CD4-positive, CD25-positive, alpha-beta regulatory T cell (primary cell): Measurements from ENCODE around the gene TPCN1. TPM values are rescaled to one million over a fixed set of nuclear protein-coding genes. Genes with fewer than 3 reads are reported as not detected.

Experiments
- ATAC-seq, 2 donors: fragments of 150-1000 bp; cut with Tn5 transposase; one replicate each; pipeline ENCODE4 v1.10.0; 2021; ENCODE audit warnings: low read depth in 2 of 2, moderate number of reproducible peaks in 2 of 2, moderate library complexity in 1 of 2
- DNase-seq, 3 donors: peaks; one replicate each; pipeline versions ENCODE4 v3.0.0 to v3.0.0-alpha.2; 2012 to 2022; ENCODE audit warnings: mixed read lengths in 1 of 3
- H3K27ac ChIP-seq: one replicate; pipeline ENCODE4 v1.7.0; 2013; ENCODE audit warnings: mild to moderate bottlenecking, low read length; ENCODE audit not compliant: insufficient read depth, poor library complexity, severe bottlenecking
- H3K27me3 ChIP-seq: one replicate; pipeline ENCODE4 v1.7.0; 2013; ENCODE audit warnings: low read length; ENCODE audit not compliant: control insufficient read depth, insufficient read depth
- H3K36me3 ChIP-seq: one replicate; pipeline ENCODE4 v1.7.0; 2013; ENCODE audit warnings: mild to moderate bottlenecking, low read length, moderate library complexity; ENCODE audit not compliant: control insufficient read depth, insufficient read depth
- H3K4me1 ChIP-seq: 2 replicates; pipeline ENCODE4 v1.7.0; 2013; ENCODE audit warnings: mild to moderate bottlenecking, low read length; ENCODE audit not compliant: insufficient read depth, control insufficient read depth, poor library complexity, severe bottlenecking
- H3K4me3 ChIP-seq: one replicate; pipeline ENCODE4 v1.7.0; 2013; ENCODE audit warnings: low read depth, mild to moderate bottlenecking, low read length, moderate library complexity
- H3K9me3 ChIP-seq, 2 experiments: 1 replicate in 1 of 2; 2 replicates in 1 of 2; pipeline ENCODE4 v1.7.0; 2013; ENCODE audit warnings: low read length in 2 of 2, mild to moderate bottlenecking in 1 of 2, moderate library complexity in 1 of 2; ENCODE audit not compliant: control insufficient read depth in 2 of 2
- H3K27ac Mint-ChIP-seq, 3 donors: one replicate each; pipeline ENCODE4 v1.8.0; 2020 to 2022; ENCODE audit warnings: mild to moderate bottlenecking in 3 of 3, mixed read lengths in 3 of 3, moderate library complexity in 2 of 3
- H3K27me3 Mint-ChIP-seq: one replicate; pipeline ENCODE4 v1.8.0; 2022; ENCODE audit warnings: mild to moderate bottlenecking, mixed read lengths
- H3K36me3 Mint-ChIP-seq: one replicate; pipeline ENCODE4 v1.8.0; 2020; ENCODE audit warnings: mixed read lengths
- H3K4me1 Mint-ChIP-seq, 4 donors: one replicate each; pipeline ENCODE4 v1.8.0; 2020 to 2022; ENCODE audit warnings: mixed read lengths in 4 of 4, mild to moderate bottlenecking in 1 of 4
- H3K4me3 Mint-ChIP-seq, 4 donors: one replicate each; pipeline ENCODE4 v1.8.0; 2020 to 2022; ENCODE audit warnings: mild to moderate bottlenecking in 4 of 4, mixed read lengths in 4 of 4, moderate library complexity in 3 of 4
- H3K9me3 Mint-ChIP-seq, 7 donors: one replicate each; pipeline ENCODE4 v1.8.0; 2020 to 2022; ENCODE audit warnings: mixed read lengths in 7 of 7, mild to moderate bottlenecking in 3 of 7, moderate library complexity in 2 of 7
- polyA plus RNA-seq, 4 donors: library from polyadenylated mRNA; unstranded; fragments of 300-500 nt; fragmentation: Illumina TruSeq; gene quantifications; one replicate each; pipeline ENCODE4 v1.2.3, GENCODE V29; 2021
- total RNA-seq: library from RNA; stranded (reverse); gene quantifications from one replicate; pipeline ENCODE4 v1.2.3, GENCODE V29; 2022

The TPCN1 gene
- total and polyA plus RNA-seq, 5 donors from 2014 or later, result 5.2 to 44.9 (median 8.4) TPM

DNA sequence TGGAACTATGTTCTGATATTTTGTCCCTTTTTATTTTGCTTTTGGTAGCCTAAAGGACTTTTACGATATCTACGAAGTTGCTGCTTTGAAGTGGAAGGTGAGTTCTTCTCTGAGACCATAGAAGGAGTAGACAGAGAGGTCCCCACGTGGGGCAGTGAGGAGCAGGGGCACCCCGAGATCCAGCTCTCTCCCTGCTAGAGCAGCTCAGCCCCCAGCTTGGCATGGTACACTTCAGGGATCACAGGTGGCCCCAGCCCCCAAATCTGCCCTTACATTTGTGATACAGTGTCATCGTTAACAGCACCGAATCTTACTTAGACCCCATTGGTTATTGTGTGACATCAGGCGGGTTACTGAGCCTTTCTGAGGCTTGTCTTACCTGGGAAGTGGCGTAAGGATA is 56.9 kb downstream of the TPCN1 start:
- no peaks in the 10 kb centered on the region for H3K27me3 ChIP-seq
- no peak overlapping the region for H3K4me3 Mint-ChIP-seq
- H3K9me3 ChIP-seq, result no peaks in the 10 kb centered on the region
- H3K36me3 Mint-ChIP-seq, result peaks cover 23% of the 10 kb centered on the region
- H3K27me3 Mint-ChIP-seq, result no peaks in the 10 kb centered on the region
- DNase-seq (no peak), ATAC-seq (no peak)
- H3K27ac ChIP-seq, result peak overlapping the region; percentile 8
- peaks cover 45% of the 10 kb centered on the region for H3K36me3 ChIP-seq
- H3K27ac Mint-ChIP-seq, result peak overlapping the region in 1 of 3 donors; percentile 11
- peaks cover 0 to 1% (median 0%) of the 10 kb centered on the region in 7 donors for H3K9me3 Mint-ChIP-seq
- no peaks in the 10 kb centered on the region for H3K4me1 ChIP-seq
- no peak overlapping the region for H3K4me3 ChIP-seq
- peaks cover 0 to 4% (median 1%) of the 10 kb centered on the region in 4 donors for H3K4me1 Mint-ChIP-seq

DNA sequence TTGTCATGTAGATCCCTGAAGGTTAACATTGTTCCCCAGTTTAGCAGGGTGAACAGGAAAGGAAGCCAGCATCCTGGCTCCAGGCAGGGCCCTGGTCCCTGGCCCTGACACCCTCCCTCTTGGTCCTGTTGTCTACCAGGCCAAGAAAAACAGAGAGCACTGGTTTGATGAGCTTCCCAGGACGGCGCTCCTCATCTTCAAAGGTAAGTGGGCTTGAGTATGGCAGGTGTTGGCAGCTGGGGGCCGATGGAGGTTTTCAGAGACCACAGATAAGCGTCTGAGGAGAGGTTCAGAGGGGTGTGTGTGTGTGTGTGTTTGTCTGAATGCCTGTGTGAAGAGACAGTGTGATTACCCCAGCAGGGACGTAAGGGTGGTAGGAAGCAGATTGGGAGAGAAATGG is 57.4 kb downstream of the TPCN1 start:
- Mint-ChIP-seq H3K27ac (peak overlapping the region in 2 of 3 donors; percentile 55 to 95), H3K4me3 (no peak overlapping the region), H3K9me3 (peaks cover 0 to 1% (median 0%) of the 10 kb centered on the region in 7 donors), H3K4me1 (peaks cover 0 to 4% (median 1%) of the 10 kb centered on the region in 4 donors), H3K36me3 (peaks cover 23% of the 10 kb centered on the region), H3K27me3 (no peaks in the 10 kb centered on the region)
- ATAC-seq (no peak), DNase-seq (no peak)
- Histone ChIP-seq H3K27ac (no peak overlapping the region), H3K4me1 (no peaks in the 10 kb centered on the region), H3K9me3 (no peaks in the 10 kb centered on the region), H3K27me3 (no peaks in the 10 kb centered on the region), H3K36me3 (peaks cover 40% of the 10 kb centered on the region), H3K4me3 (no peak overlapping the region)

DNA sequence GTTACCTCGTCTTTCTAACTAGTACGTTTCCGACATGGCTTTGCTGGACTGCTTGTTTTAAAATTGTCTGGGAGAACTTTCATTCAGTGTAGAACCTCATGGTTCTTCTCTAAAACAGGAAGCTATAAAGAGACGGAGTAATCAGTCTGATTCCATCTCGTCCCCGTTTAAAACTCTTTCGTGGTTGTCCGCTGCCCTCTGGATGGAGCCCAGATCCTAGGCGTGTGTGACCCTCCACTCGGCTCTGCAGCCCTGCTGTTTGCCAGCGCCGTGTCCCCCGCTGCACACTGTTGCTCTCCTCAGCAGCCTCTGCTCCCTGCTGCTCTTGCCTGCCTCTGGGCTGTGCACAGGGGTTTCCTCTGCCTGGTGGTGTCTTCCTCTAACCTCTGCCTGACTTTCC is 63.5 kb downstream of the TPCN1 start:
- Mint-ChIP-seq H3K4me1 (peaks cover 0 to 4% (median 0%) of the 10 kb centered on the region in 4 donors), H3K4me3 (no peak overlapping the region), H3K9me3 (no peaks in the 10 kb centered on the region), H3K27ac (peak overlapping the region in 2 of 3 donors; percentile 12 to 62), H3K27me3 (no peaks in the 10 kb centered on the region), H3K36me3 (peaks cover 19% of the 10 kb centered on the region)
- Histone ChIP-seq H3K9me3 (no peaks in the 10 kb centered on the region), H3K4me1 (no peaks in the 10 kb centered on the region), H3K27ac (no peak overlapping the region), H3K4me3 (no peak overlapping the region), H3K27me3 (no peaks in the 10 kb centered on the region), H3K36me3 (peaks cover 15% of the 10 kb centered on the region)
- DNase-seq (no peak), ATAC-seq (no peak)

DNA sequence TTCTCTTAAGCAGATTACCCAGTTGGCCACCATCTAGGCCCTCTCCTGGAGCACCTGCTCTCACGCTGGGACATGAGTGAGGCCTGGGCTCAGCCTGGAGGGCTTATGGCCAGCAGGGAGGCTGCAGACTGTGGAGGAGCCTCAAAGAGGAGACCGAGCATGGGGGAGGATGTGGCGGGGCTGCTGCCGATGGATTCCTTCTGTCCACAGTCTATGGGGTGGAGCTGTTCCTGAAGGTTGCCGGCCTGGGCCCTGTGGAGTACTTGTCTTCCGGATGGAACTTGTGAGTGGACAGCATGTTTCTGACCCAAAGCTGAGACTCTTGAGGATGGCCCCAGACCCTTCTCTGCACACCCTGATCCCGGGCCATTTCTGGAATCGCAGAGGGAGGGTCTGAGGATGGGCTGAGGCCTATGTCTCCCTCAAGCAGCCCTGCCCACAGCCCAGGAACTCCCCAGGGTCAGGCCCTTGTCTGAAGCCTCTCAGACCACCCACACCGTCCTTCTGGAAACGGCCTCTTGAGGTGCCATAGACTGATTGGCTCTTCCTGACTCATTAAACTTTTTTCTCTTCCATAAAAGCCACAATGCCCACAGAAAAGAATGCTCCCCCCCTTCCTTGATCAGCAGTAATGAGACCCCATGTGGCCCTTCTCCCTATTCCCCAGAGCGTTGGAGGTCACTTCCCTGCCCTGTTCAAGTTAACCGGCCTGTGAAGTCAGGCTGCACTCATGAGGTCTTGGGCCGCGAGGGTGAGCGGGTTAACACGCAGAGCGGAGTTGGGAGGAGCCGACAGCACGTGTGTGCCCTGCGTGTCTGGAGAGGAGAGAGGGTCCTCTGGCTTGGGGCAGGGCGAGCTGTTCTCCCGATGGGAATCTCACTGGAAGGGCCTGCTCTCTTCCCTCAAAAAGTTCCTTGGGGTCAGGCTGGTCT is 64.7 kb downstream of the TPCN1 start:
- no peak for ATAC-seq
- no peak overlapping the region for H3K4me3 Mint-ChIP-seq
- peak overlapping the region in 1 of 3 donors; percentile 71 for H3K27ac Mint-ChIP-seq
- H3K4me1 Mint-ChIP-seq, result peaks cover 0 to 2% (median 0%) of the 10 kb centered on the region in 4 donors
- H3K9me3 Mint-ChIP-seq, result no peaks in the 10 kb centered on the region
- Histone ChIP-seq H3K27ac (no peak overlapping the region), H3K4me3 (no peak overlapping the region), H3K4me1 (no peaks in the 10 kb centered on the region), H3K36me3 (peaks cover 18% of the 10 kb centered on the region), H3K9me3 (no peaks in the 10 kb centered on the region), H3K27me3 (no peaks in the 10 kb centered on the region)
- DNase-seq, result no peak
- no peaks in the 10 kb centered on the region for H3K27me3 Mint-ChIP-seq
- H3K36me3 Mint-ChIP-seq, result peaks cover 23% of the 10 kb centered on the region

DNA sequence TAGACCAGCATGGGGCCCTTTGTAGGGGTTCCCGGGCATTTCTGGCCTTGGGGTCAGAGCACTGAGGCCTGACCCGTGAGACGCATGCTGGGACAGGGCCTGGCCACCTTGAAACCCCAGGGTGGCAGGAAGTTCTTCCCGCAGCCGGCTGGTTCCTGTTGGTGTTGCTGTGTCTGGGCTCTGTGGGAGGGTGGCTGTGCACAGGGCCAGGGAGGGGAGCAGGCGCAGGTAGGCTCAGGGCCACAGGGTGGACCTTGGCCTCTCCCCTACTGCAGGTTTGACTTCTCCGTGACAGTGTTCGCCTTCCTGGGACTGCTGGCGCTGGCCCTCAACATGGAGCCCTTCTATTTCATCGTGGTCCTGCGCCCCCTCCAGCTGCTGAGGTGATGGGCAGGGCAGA is 65.4 kb downstream of the TPCN1 start:
- no peaks in the 10 kb centered on the region for H3K9me3 ChIP-seq
- ATAC-seq, result no peak
- no peaks in the 10 kb centered on the region for H3K27me3 ChIP-seq
- no peak overlapping the region for H3K27ac Mint-ChIP-seq
- H3K36me3 Mint-ChIP-seq, result peaks cover 27% of the 10 kb centered on the region
- H3K4me3 Mint-ChIP-seq, result no peak overlapping the region
- H3K4me1 Mint-ChIP-seq, result peaks cover 0 to 2% (median 0%) of the 10 kb centered on the region in 4 donors
- peaks cover 22% of the 10 kb centered on the region for H3K36me3 ChIP-seq
- no peaks in the 10 kb centered on the region for H3K27me3 Mint-ChIP-seq
- no peak overlapping the region for H3K4me3 ChIP-seq
- no peak overlapping the region for H3K27ac ChIP-seq
- no peaks in the 10 kb centered on the region for H3K4me1 ChIP-seq
- H3K9me3 Mint-ChIP-seq, result no peaks in the 10 kb centered on the region
- DNase-seq, result no peak

DNA sequence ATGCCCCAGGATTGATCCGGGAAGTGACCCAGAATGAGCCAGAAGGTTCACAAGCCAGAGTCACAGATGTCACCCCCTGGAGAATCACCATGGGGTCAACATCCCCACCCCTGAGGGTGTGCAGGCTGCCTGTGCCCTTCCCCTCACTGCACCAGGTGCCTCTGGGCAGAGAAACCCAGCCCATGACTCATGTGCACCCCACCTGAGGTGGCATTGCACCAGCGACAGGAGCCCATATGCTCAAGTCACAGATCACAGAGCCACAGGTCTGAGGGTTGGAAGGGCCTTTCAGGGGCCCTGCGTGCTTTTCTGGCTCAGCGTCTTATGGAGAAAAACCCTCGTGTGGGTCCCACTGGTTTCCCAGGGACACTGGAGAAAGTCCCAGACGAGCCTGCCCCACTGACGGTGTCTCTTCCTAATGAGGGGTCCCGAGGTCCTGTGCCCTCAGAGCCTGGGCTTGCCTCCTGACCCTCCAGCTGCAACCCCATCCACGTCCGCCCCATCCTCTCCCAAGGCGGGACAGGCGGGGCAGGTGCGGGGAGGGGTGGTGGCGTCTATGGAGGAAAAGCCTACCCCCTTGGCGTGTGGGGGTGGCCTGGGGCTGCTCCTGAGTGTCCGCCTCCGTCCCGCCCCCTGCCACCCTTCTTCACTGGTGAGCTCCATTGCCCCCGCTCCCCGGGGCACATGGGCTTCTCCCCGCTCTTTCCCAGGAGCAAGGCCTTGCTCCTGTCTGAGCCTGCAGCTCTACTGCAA is 66.1 kb downstream of the TPCN1 start:
- no peaks in the 10 kb centered on the region for H3K4me1 ChIP-seq
- H3K9me3 ChIP-seq, result no peaks in the 10 kb centered on the region
- H3K27ac ChIP-seq, result no peak overlapping the region
- no peak for DNase-seq
- Mint-ChIP-seq H3K27me3 (no peaks in the 10 kb centered on the region), H3K4me3 (no peak overlapping the region), H3K36me3 (peaks cover 33% of the 10 kb centered on the region), H3K4me1 (peaks cover 0 to 2% (median 0%) of the 10 kb centered on the region in 4 donors), H3K27ac (no peak overlapping the region), H3K9me3 (no peaks in the 10 kb centered on the region)
- H3K27me3 ChIP-seq, result no peaks in the 10 kb centered on the region
- ATAC-seq, result no peak
- H3K36me3 ChIP-seq, result peaks cover 25% of the 10 kb centered on the region
- no peak overlapping the region for H3K4me3 ChIP-seq

DNA sequence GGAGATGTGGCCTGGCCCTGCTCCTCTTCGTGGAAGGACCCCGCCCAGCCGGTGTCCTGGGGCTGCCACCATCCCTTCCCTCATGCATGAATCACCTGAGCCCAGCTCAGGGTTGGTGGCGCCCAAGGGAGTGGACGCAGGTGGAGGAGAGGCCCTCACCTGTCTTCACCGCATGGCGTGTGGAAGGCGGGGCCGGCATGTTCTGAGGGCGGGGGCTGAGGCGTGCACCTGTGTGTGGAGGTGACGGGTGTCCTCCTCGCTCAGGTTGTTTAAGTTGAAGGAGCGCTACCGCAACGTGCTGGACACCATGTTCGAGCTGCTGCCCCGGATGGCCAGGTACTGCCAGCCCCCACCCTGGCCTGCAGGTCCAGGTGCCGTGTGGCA is 66.6 kb downstream of the TPCN1 start:
- H3K4me1 ChIP-seq, result no peaks in the 10 kb centered on the region
- H3K4me3 ChIP-seq, result no peak overlapping the region
- H3K36me3 Mint-ChIP-seq, result peaks cover 35% of the 10 kb centered on the region
- no peaks in the 10 kb centered on the region for H3K27me3 Mint-ChIP-seq
- no peak for ATAC-seq
- H3K27ac ChIP-seq, result no peak overlapping the region
- H3K4me3 Mint-ChIP-seq, result no peak overlapping the region
- DNase-seq, result no peak
- no peak overlapping the region for H3K27ac Mint-ChIP-seq
- peaks cover 30% of the 10 kb centered on the region for H3K36me3 ChIP-seq
- H3K27me3 ChIP-seq, result no peaks in the 10 kb centered on the region
- H3K4me1 Mint-ChIP-seq, result peaks cover 0 to 2% (median 0%) of the 10 kb centered on the region in 4 donors
- no peaks in the 10 kb centered on the region for H3K9me3 ChIP-seq
- H3K9me3 Mint-ChIP-seq, result no peaks in the 10 kb centered on the region
